ENCODE results near the gene KCNQ5.

The KCNQ5 gene

GRCh38 chr6:72861059-72861458, 239.2 kb downstream of the KCNQ5 start:
- no peaks in the 10 kb centered on the region for H3K9me3 ChIP-seq (ENCODE audit: control insufficient read depth, low read depth, low read length)
- H3K4me1 ChIP-seq (ENCODE audit: control insufficient read depth, low read depth, low read length): no peaks in the 10 kb centered on the region
- H3K27ac ChIP-seq (ENCODE audit: low read length): no peak overlapping the region
- no peaks in the 10 kb centered on the region for H3K36me3 ChIP-seq (ENCODE audit: control insufficient read depth, low read depth, low read length)
- no peak overlapping the region for H3K4me3 ChIP-seq (ENCODE audit: low read length)
- no peak overlapping the region for H3K9ac ChIP-seq (ENCODE audit: low read length)
- H3K27me3 ChIP-seq (ENCODE audit: control insufficient read depth, insufficient read depth, low read length): no peaks in the 10 kb centered on the region

- no peaks in the 10 kb centered on the region for H3K27me3 ChIP-seq (ENCODE audit: control insufficient read depth, insufficient read depth, low read length)
- no peak overlapping the region for H3K27ac ChIP-seq (ENCODE audit: low read length)
- no peaks in the 10 kb centered on the region for H3K4me1 ChIP-seq (ENCODE audit: control insufficient read depth, low read depth, low read length)
- H3K4me3 ChIP-seq (ENCODE audit: low read length): no peak overlapping the region
- H3K36me3 ChIP-seq (ENCODE audit: control insufficient read depth, low read depth, low read length): no peaks in the 10 kb centered on the region
- no peaks in the 10 kb centered on the region for H3K9me3 ChIP-seq (ENCODE audit: control insufficient read depth, low read depth, low read length)
- H3K9ac ChIP-seq (ENCODE audit: low read length): no peak overlapping the region
Measured at GRCh38 chr6:72861935-72862432, 240.1 kb downstream of the KCNQ5 start.

- Histone ChIP-seq H3K9ac (ENCODE audit: low read length) (no peak overlapping the region), H3K9me3 (ENCODE audit: control insufficient read depth, low read depth, low read length) (no peaks in the 10 kb centered on the region), H3K36me3 (ENCODE audit: control insufficient read depth, low read depth, low read length) (no peaks in the 10 kb centered on the region), H3K4me1 (ENCODE audit: control insufficient read depth, low read depth, low read length) (no peaks in the 10 kb centered on the region), H3K27ac (ENCODE audit: low read length) (no peak overlapping the region), H3K4me3 (ENCODE audit: low read length) (no peak overlapping the region), H3K27me3 (ENCODE audit: control insufficient read depth, insufficient read depth, low read length) (no peaks in the 10 kb centered on the region)
Measured at GRCh38 chr6:72863131-72863530, 241.3 kb downstream of the KCNQ5 start.

GRCh38 chr6:72864236-72864635, 242.4 kb downstream of the KCNQ5 start:
- Histone ChIP-seq H3K36me3 (ENCODE audit: control insufficient read depth, low read depth, low read length) (no peaks in the 10 kb centered on the region), H3K27me3 (ENCODE audit: control insufficient read depth, insufficient read depth, low read length) (no peaks in the 10 kb centered on the region), H3K9ac (ENCODE audit: low read length) (no peak overlapping the region), H3K4me1 (ENCODE audit: control insufficient read depth, low read depth, low read length) (no peaks in the 10 kb centered on the region), H3K27ac (ENCODE audit: low read length) (no peak overlapping the region), H3K9me3 (ENCODE audit: control insufficient read depth, low read depth, low read length) (no peaks in the 10 kb centered on the region), H3K4me3 (ENCODE audit: low read length) (no peak overlapping the region)

GRCh38 chr6:72864799-72865198, 242.9 kb downstream of the KCNQ5 start:
- Histone ChIP-seq H3K27ac (ENCODE audit: low read length) (no peak overlapping the region), H3K4me3 (ENCODE audit: low read length) (no peak overlapping the region), H3K36me3 (ENCODE audit: control insufficient read depth, low read depth, low read length) (no peaks in the 10 kb centered on the region), H3K9ac (ENCODE audit: low read length) (no peak overlapping the region), H3K4me1 (ENCODE audit: control insufficient read depth, low read depth, low read length) (no peaks in the 10 kb centered on the region), H3K27me3 (ENCODE audit: control insufficient read depth, insufficient read depth, low read length) (no peaks in the 10 kb centered on the region), H3K9me3 (ENCODE audit: control insufficient read depth, low read depth, low read length) (no peaks in the 10 kb centered on the region)

- Histone ChIP-seq H3K27me3 (ENCODE audit: control insufficient read depth, insufficient read depth, low read length) (no peaks in the 10 kb centered on the region), H3K27ac (ENCODE audit: low read length) (no peak overlapping the region), H3K9ac (ENCODE audit: low read length) (no peak overlapping the region), H3K4me1 (ENCODE audit: control insufficient read depth, low read depth, low read length) (no peaks in the 10 kb centered on the region), H3K4me3 (ENCODE audit: low read length) (no peak overlapping the region), H3K36me3 (ENCODE audit: control insufficient read depth, low read depth, low read length) (no peaks in the 10 kb centered on the region), H3K9me3 (ENCODE audit: control insufficient read depth, low read depth, low read length) (no peaks in the 10 kb centered on the region)
Measured at GRCh38 chr6:72865467-72865866, 243.6 kb downstream of the KCNQ5 start.

GRCh38 chr6:72869621-72870020, 247.8 kb downstream of the KCNQ5 start:
- H3K9me3 ChIP-seq (ENCODE audit: control insufficient read depth, low read depth, low read length): no peaks in the 10 kb centered on the region
- H3K27me3 ChIP-seq (ENCODE audit: control insufficient read depth, insufficient read depth, low read length): no peaks in the 10 kb centered on the region
- H3K9ac ChIP-seq (ENCODE audit: low read length): no peak overlapping the region
- H3K27ac ChIP-seq (ENCODE audit: low read length): no peak overlapping the region
- H3K4me3 ChIP-seq (ENCODE audit: low read length): no peak overlapping the region
- no peaks in the 10 kb centered on the region for H3K4me1 ChIP-seq (ENCODE audit: control insufficient read depth, low read depth, low read length)
- H3K36me3 ChIP-seq (ENCODE audit: control insufficient read depth, low read depth, low read length): no peaks in the 10 kb centered on the region

GRCh38 chr6:72873433-72873832, 251.6 kb downstream of the KCNQ5 start:
- no peaks in the 10 kb centered on the region for H3K27me3 ChIP-seq (ENCODE audit: control insufficient read depth, insufficient read depth, low read length)
- H3K9me3 ChIP-seq (ENCODE audit: control insufficient read depth, low read depth, low read length): no peaks in the 10 kb centered on the region
- no peak overlapping the region for H3K9ac ChIP-seq (ENCODE audit: low read length)
- no peak overlapping the region for H3K27ac ChIP-seq (ENCODE audit: low read length)
- H3K4me1 ChIP-seq (ENCODE audit: control insufficient read depth, low read depth, low read length): no peaks in the 10 kb centered on the region
- no peaks in the 10 kb centered on the region for H3K36me3 ChIP-seq (ENCODE audit: control insufficient read depth, low read depth, low read length)
- H3K4me3 ChIP-seq (ENCODE audit: low read length): no peak overlapping the region

GRCh38 chr6:72876256-72876655, 254.4 kb downstream of the KCNQ5 start:
- H3K4me1 ChIP-seq (ENCODE audit: control insufficient read depth, low read depth, low read length): no peaks in the 10 kb centered on the region
- no peaks in the 10 kb centered on the region for H3K27me3 ChIP-seq (ENCODE audit: control insufficient read depth, insufficient read depth, low read length)
- H3K9ac ChIP-seq (ENCODE audit: low read length): no peak overlapping the region
- H3K4me3 ChIP-seq (ENCODE audit: low read length): no peak overlapping the region
- no peaks in the 10 kb centered on the region for H3K36me3 ChIP-seq (ENCODE audit: control insufficient read depth, low read depth, low read length)
- no peaks in the 10 kb centered on the region for H3K9me3 ChIP-seq (ENCODE audit: control insufficient read depth, low read depth, low read length)
- no peak overlapping the region for H3K27ac ChIP-seq (ENCODE audit: low read length)

GRCh38 chr6:72886170-72886569, 264.3 kb downstream of the KCNQ5 start:
- H3K36me3 ChIP-seq (ENCODE audit: control insufficient read depth, low read depth, low read length): no peaks in the 10 kb centered on the region

GRCh38 chr6:72890233-72890632, 268.4 kb downstream of the KCNQ5 start:
- Histone ChIP-seq H3K9me3 (ENCODE audit: control insufficient read depth, low read depth, low read length) (no peaks in the 10 kb centered on the region), H3K9ac (ENCODE audit: low read length) (no peak overlapping the region), H3K36me3 (ENCODE audit: control insufficient read depth, low read depth, low read length) (no peaks in the 10 kb centered on the region), H3K27me3 (ENCODE audit: control insufficient read depth, insufficient read depth, low read length) (no peaks in the 10 kb centered on the region), H3K27ac (ENCODE audit: low read length) (no peak overlapping the region), H3K4me3 (ENCODE audit: low read length) (no peak overlapping the region), H3K4me1 (ENCODE audit: control insufficient read depth, low read depth, low read length) (no peaks in the 10 kb centered on the region)

More at GRCh38 chr6:72886170-72886569, 264.3 kb downstream of the KCNQ5 start:
- H3K4me1 ChIP-seq (ENCODE audit: control insufficient read depth, low read depth, low read length): no peaks in the 10 kb centered on the region
- H3K27me3 ChIP-seq (ENCODE audit: control insufficient read depth, insufficient read depth, low read length): no peaks in the 10 kb centered on the region
- H3K9me3 ChIP-seq (ENCODE audit: control insufficient read depth, low read depth, low read length): no peaks in the 10 kb centered on the region
- no peak overlapping the region for H3K9ac ChIP-seq (ENCODE audit: low read length)
- H3K27ac ChIP-seq (ENCODE audit: low read length): no peak overlapping the region
- no peak overlapping the region for H3K4me3 ChIP-seq (ENCODE audit: low read length)

- no peaks in the 10 kb centered on the region for H3K9me3 ChIP-seq (ENCODE audit: control insufficient read depth, low read depth, low read length)
- no peaks in the 10 kb centered on the region for H3K36me3 ChIP-seq (ENCODE audit: control insufficient read depth, low read depth, low read length)
- H3K9ac ChIP-seq (ENCODE audit: low read length): no peak overlapping the region
- no peak overlapping the region for H3K27ac ChIP-seq (ENCODE audit: low read length)
- H3K27me3 ChIP-seq (ENCODE audit: control insufficient read depth, insufficient read depth, low read length): no peaks in the 10 kb centered on the region
- no peaks in the 10 kb centered on the region for H3K4me1 ChIP-seq (ENCODE audit: control insufficient read depth, low read depth, low read length)
- H3K4me3 ChIP-seq (ENCODE audit: low read length): no peak overlapping the region
Measured at GRCh38 chr6:72890671-72891070, 268.8 kb downstream of the KCNQ5 start.

All from iPS-18a (cell line).